SK-N-SH treated with all-trans-retinoic acid at 6 μM for 48 hours (cell line): ENCODE results near the gene WDR5.

Experiments used
- ARNTL ChIP-seq: fragments of 450-650 bp; formaldehyde crosslinking; IDR thresholded peaks from 2 replicates; pipeline ENCODE4 v1.5.0; 2020; ENCODE audit warnings: low read depth, mild to moderate bottlenecking, moderate library complexity, borderline replicate concordance
- ISL1 ChIP-seq: fragments of 250-450 bp; sonication (Bioruptor Pico); IDR thresholded peaks from 2 replicates; pipeline ENCODE4 v2.1.2; 2022; ENCODE audit warnings: mild to moderate bottlenecking, moderate library complexity
- PPARA ChIP-seq: fragments of 250-450 bp; sonication (Bioruptor Pico); IDR thresholded peaks from 2 replicates; pipeline ENCODE4 v1.5.0; 2020; ENCODE audit warnings: mild to moderate bottlenecking, borderline replicate concordance
- RARB ChIP-seq: fragments of 250-450 bp; sonication (Bioruptor Pico); IDR thresholded peaks from 2 replicates; pipeline ENCODE4 v1.8.0; 2021; ENCODE audit warnings: mild to moderate bottlenecking, moderate library complexity
- SNAI2 ChIP-seq: fragments of 250-450 bp; sonication (Bioruptor Pico); IDR thresholded peaks from 2 replicates; pipeline ENCODE4 v1.5.0; 2020; ENCODE audit warnings: mild to moderate bottlenecking, moderate library complexity
- TOX ChIP-seq: fragments of 250-450 bp; sonication (Bioruptor Pico); IDR thresholded peaks from 2 replicates; pipeline ENCODE4 v1.8.0; 2021; ENCODE audit warnings: mild to moderate bottlenecking, moderate library complexity, borderline replicate concordance
- ZC3H10 ChIP-seq: fragments of 250-450 bp; sonication (Bioruptor Pico); IDR thresholded peaks from 2 replicates; pipeline ENCODE4 v1.5.1; 2021; ENCODE audit warnings: mild to moderate bottlenecking, moderate library complexity
- ZFP3 ChIP-seq: fragments of 250-450 bp; sonication (Bioruptor Pico); IDR thresholded peaks from 2 replicates; pipeline ENCODE4 v1.5.0; 2020; ENCODE audit warnings: mild to moderate bottlenecking, moderate library complexity
- ZFP30 ChIP-seq: fragments of 450-650 bp; formaldehyde crosslinking; IDR thresholded peaks from 2 replicates; pipeline ENCODE4 v1.5.0; 2022; ENCODE audit warnings: mild to moderate bottlenecking, moderate library complexity
- TF ChIP-seq, protein P1 (sequence below): fragments of 250-450 bp; sonication (Bioruptor Pico); IDR thresholded peaks from 2 replicates; pipeline ENCODE4 v1.5.0; 2020; ENCODE audit warnings: mild to moderate bottlenecking, moderate library complexity
- TF ChIP-seq, protein P2 (sequence below): fragments of 250-450 bp; sonication (Bioruptor Pico); IDR thresholded peaks from 2 replicates; pipeline ENCODE4 v1.8.0; 2020; ENCODE audit warnings: mild to moderate bottlenecking, moderate library complexity, borderline replicate concordance

DNA sequence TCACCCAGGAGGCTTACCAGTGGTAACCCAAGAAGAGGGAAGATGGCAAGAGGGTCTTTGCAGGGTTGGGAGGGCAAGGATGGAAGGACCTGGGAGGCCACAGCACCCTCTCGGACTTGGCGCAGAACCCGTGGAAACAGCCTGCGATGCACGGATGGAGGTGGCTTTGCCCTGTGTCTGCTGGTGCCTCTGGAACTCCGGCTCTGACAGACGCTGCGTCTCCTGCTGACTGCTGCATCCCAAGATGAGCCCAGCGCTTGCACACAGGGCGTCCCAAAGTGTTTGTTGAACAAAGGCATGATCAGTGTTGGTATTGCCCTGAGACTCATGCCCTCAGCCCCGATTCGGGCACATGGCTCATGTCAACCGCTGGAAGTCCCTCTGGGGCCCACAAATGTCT lies 30.5 kb downstream of the WDR5 start:
- TF ChIP-seq ARNTL (CRISPR knock-in tag) (no peak), ZFP3 (CRISPR knock-in tag) (no peak), TOX (CRISPR knock-in tag) (no peak), ZFP30 (CRISPR knock-in tag) (no peak), ISL1 (CRISPR knock-in tag) (no peak), RARB (no peak), SNAI2 (CRISPR knock-in tag) (no peak), ZC3H10 (no peak), PPARA (CRISPR knock-in tag) (no peak)
- TF ChIP-seq, protein P1, sequence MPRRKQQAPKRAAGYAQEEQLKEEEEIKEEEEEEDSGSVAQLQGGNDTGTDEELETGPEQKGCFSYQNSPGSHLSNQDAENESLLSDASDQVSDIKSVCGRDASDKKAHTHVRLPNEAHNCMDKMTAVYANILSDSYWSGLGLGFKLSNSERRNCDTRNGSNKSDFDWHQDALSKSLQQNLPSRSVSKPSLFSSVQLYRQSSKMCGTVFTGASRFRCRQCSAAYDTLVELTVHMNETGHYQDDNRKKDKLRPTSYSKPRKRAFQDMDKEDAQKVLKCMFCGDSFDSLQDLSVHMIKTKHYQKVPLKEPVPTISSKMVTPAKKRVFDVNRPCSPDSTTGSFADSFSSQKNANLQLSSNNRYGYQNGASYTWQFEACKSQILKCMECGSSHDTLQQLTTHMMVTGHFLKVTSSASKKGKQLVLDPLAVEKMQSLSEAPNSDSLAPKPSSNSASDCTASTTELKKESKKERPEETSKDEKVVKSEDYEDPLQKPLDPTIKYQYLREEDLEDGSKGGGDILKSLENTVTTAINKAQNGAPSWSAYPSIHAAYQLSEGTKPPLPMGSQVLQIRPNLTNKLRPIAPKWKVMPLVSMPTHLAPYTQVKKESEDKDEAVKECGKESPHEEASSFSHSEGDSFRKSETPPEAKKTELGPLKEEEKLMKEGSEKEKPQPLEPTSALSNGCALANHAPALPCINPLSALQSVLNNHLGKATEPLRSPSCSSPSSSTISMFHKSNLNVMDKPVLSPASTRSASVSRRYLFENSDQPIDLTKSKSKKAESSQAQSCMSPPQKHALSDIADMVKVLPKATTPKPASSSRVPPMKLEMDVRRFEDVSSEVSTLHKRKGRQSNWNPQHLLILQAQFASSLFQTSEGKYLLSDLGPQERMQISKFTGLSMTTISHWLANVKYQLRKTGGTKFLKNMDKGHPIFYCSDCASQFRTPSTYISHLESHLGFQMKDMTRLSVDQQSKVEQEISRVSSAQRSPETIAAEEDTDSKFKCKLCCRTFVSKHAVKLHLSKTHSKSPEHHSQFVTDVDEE (CRISPR knock-in tag), result no peak
- TF ChIP-seq, protein P2, sequence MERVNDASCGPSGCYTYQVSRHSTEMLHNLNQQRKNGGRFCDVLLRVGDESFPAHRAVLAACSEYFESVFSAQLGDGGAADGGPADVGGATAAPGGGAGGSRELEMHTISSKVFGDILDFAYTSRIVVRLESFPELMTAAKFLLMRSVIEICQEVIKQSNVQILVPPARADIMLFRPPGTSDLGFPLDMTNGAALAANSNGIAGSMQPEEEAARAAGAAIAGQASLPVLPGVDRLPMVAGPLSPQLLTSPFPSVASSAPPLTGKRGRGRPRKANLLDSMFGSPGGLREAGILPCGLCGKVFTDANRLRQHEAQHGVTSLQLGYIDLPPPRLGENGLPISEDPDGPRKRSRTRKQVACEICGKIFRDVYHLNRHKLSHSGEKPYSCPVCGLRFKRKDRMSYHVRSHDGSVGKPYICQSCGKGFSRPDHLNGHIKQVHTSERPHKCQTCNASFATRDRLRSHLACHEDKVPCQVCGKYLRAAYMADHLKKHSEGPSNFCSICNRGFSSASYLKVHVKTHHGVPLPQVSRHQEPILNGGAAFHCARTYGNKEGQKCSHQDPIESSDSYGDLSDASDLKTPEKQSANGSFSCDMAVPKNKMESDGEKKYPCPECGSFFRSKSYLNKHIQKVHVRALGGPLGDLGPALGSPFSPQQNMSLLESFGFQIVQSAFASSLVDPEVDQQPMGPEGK (CRISPR knock-in tag), result no peak
